ENCODE results near the gene JPH4. TPM values are rescaled to one million over a fixed set of nuclear protein-coding genes. Genes with fewer than 3 reads are reported as not detected.

The JPH4 gene
- total RNA-seq, 1 donor from 2014 or later, result 0.20 TPM

GRCh38 chr14:23568021-23568599 is 10.5 kb downstream of the JPH4 start:
- no peak for TF ChIP-seq CTCF (IDR thresholded peaks at IDR 0.05)
- Mint-ChIP-seq H3K4me3 (ENCODE audit: unreplicated experiment) (peak overlapping the region; percentile 97), H3K9me3 (ENCODE audit: low read depth) (no peaks in the 10 kb centered on the region), H3K27me3 (ENCODE audit: low read depth) (peaks cover 21% of the 10 kb centered on the region), H3K4me1 (ENCODE audit: low read depth) (peaks cover 21% of the 10 kb centered on the region), H3K36me3 (ENCODE audit: low read depth) (no peaks in the 10 kb centered on the region), H3K27ac (ENCODE audit: unreplicated experiment) (no peak overlapping the region)
- no peak for DNase-seq (ENCODE audit: low spot score)

GRCh38 chr14:23567186-23568020 is 11.2 kb downstream of the JPH4 start, which contains the start of gene AP1G2:
Gene AP1G2, minus strand, starts transcription at chr14:23567791. Its CDS starts 477 bp downstream, at chr14:23567314.
- peak; percentile 92 for DNase-seq (ENCODE audit: low spot score)
- Mint-ChIP-seq H3K27me3 (ENCODE audit: low read depth) (peaks cover 15% of the 10 kb centered on the region), H3K9me3 (ENCODE audit: low read depth) (no peaks in the 10 kb centered on the region), H3K4me1 (ENCODE audit: low read depth) (peaks cover 21% of the 10 kb centered on the region), H3K4me3 (ENCODE audit: unreplicated experiment) (peak within 1 kb of the TSS; percentile 97), H3K27ac (ENCODE audit: unreplicated experiment) (peak within 1 kb of the TSS; percentile 73), H3K36me3 (ENCODE audit: low read depth) (no peaks in the 10 kb centered on the region)
- TF ChIP-seq CTCF (IDR thresholded peaks at IDR 0.05), result peak; percentile 45

- Mint-ChIP-seq H3K27me3 (ENCODE audit: low read depth) (peaks cover 9% of the 10 kb centered on the region), H3K27ac (ENCODE audit: unreplicated experiment) (no peak overlapping the region), H3K4me1 (ENCODE audit: low read depth) (peaks cover 21% of the 10 kb centered on the region), H3K9me3 (ENCODE audit: low read depth) (no peaks in the 10 kb centered on the region), H3K36me3 (ENCODE audit: low read depth) (no peaks in the 10 kb centered on the region), H3K4me3 (ENCODE audit: unreplicated experiment) (peak overlapping the region; percentile 97)
- TF ChIP-seq CTCF (IDR thresholded peaks at IDR 0.05), result peak; percentile 67
- no peak for DNase-seq (ENCODE audit: low spot score)
These were observed 11.8 kb downstream of the JPH4 start for GRCh38 chr14:23566778-23567185.

- peak; percentile 79 for DNase-seq (ENCODE audit: low spot score)
- TF ChIP-seq CTCF (IDR thresholded peaks at IDR 0.05), result no peak
- H3K9me3 Mint-ChIP-seq (ENCODE audit: low read depth), result no peaks in the 10 kb centered on the region
- peaks cover 6% of the 10 kb centered on the region for H3K27me3 Mint-ChIP-seq (ENCODE audit: low read depth)
- H3K4me3 Mint-ChIP-seq (ENCODE audit: unreplicated experiment), result peak overlapping the region; percentile 97
- no peak overlapping the region for H3K27ac Mint-ChIP-seq (ENCODE audit: unreplicated experiment)
- no peaks in the 10 kb centered on the region for H3K36me3 Mint-ChIP-seq (ENCODE audit: low read depth)
- peaks cover 21% of the 10 kb centered on the region for H3K4me1 Mint-ChIP-seq (ENCODE audit: low read depth)
These were observed 12.3 kb downstream of the JPH4 start for GRCh38 chr14:23566112-23566777.

- no peak for TF ChIP-seq CTCF (IDR thresholded peaks at IDR 0.05)
- H3K27me3 Mint-ChIP-seq (ENCODE audit: low read depth), result peaks cover 6% of the 10 kb centered on the region
- no peaks in the 10 kb centered on the region for H3K9me3 Mint-ChIP-seq (ENCODE audit: low read depth)
- no peaks in the 10 kb centered on the region for H3K36me3 Mint-ChIP-seq (ENCODE audit: low read depth)
- DNase-seq (ENCODE audit: low spot score), result peak; percentile 49
- peaks cover 21% of the 10 kb centered on the region for H3K4me1 Mint-ChIP-seq (ENCODE audit: low read depth)
- H3K27ac Mint-ChIP-seq (ENCODE audit: unreplicated experiment), result no peak overlapping the region
- no peak overlapping the region for H3K4me3 Mint-ChIP-seq (ENCODE audit: unreplicated experiment)
These were observed 13.0 kb downstream of the JPH4 start for GRCh38 chr14:23565626-23566025.
